ENCODE measurements around the gene GDF11. TPM values are rescaled to one million over a fixed set of nuclear protein-coding genes. Genes with fewer than 3 reads are reported as not detected.
A peak's percentile ranks its signal among the peaks of the same experiment; 100 is the strongest.

GDF11 gene
- total RNA-seq, 2 experiments from 2014 or later = 4.4 to 6.6 TPM

- H3K4me1 Mint-ChIP-seq (ENCODE audit: low read depth) = no peaks in the 10 kb centered on the region
- no peak for TF ChIP-seq CTCF (IDR thresholded peaks at IDR 0.05)
- ATAC-seq (ENCODE audit: poor library complexity) (no peak), DNase-seq (no peak)
- POLR2A ChIA-PET = interaction anchor here (1.4 kb wide), 1 partner anchor 178 kb away, joined by 4 read pairs; the partner anchor contains the start of gene RAB5B
- CTCF ChIA-PET = interaction anchor here (1.1 to 3.2 kb wide), 4 partner anchors 15 to 140 kb away, joined by 3 to 12 read pairs (median 4); no protein-coding TSS in a partner anchor
- no peaks in the 10 kb centered on the region for H3K9me3 Mint-ChIP-seq
- no peak overlapping the region for H3K27ac Mint-ChIP-seq
- H3K4me3 Mint-ChIP-seq = no peak overlapping the region
- Histone ChIP-seq H3K4me1 (ENCODE audit: insufficient read depth, low read length) (no peaks in the 10 kb centered on the region), H3K36me3 (ENCODE audit: insufficient read depth, low read length) (peaks cover 79% of the 10 kb centered on the region), H3K27me3 (ENCODE audit: control insufficient read depth in 1 of 2, insufficient read depth in 2 of 2, low read length in 2 of 2) (no peaks in the 10 kb centered on the region), H3K27ac (ENCODE audit: low read depth in 1 of 2, low read length in 2 of 2) (no peak overlapping the region), H3K9me3 (ENCODE audit: control insufficient read depth in 1 of 2, insufficient read depth in 1 of 2, low read length in 2 of 2) (no peaks in the 10 kb centered on the region), H3K4me3 (ENCODE audit: low read length) (no peak overlapping the region)
- intact Hi-C loops (cut with DNase I, micrococcal nuclease) = loop anchor here in 1 of 2 experiments (2.0 kb wide), 1 partner anchor 53 kb away; the partner anchor contains the start of gene GDF11
- no peaks in the 10 kb centered on the region for H3K27me3 Mint-ChIP-seq
- peaks cover 88% of the 10 kb centered on the region for H3K36me3 Mint-ChIP-seq (ENCODE audit: low read depth)
Measured at GRCh38 chr12:55795950-55796349, 53.0 kb downstream of the GDF11 start.

- no peaks in the 10 kb centered on the region for H3K27me3 Mint-ChIP-seq
- no peak for ATAC-seq (ENCODE audit: poor library complexity)
Measured at GRCh38 chr12:55797068-55797467, 54.1 kb downstream of the GDF11 start.

GRCh38 chr12:55797550-55797949 lies 54.6 kb downstream of the GDF11 start:
- no peaks in the 10 kb centered on the region for H3K27me3 ChIP-seq (ENCODE audit: control insufficient read depth in 1 of 2, insufficient read depth in 2 of 2, low read length in 2 of 2)
- ChIA-PET POLR2A (interaction anchor here (0.7 to 1.3 kb wide), 3 partner anchors 16 to 160 kb away, joined by 3 read pairs; no protein-coding TSS in a partner anchor), CTCF (interaction anchor here (1.2 to 3.2 kb wide), 3 partner anchors 60 to 232 kb away, joined by 3 to 12 read pairs (median 3); no protein-coding TSS in a partner anchor)
- H3K36me3 ChIP-seq (ENCODE audit: insufficient read depth, low read length) = peaks cover 89% of the 10 kb centered on the region
- Mint-ChIP-seq H3K4me3 (no peak overlapping the region), H3K27ac (no peak overlapping the region), H3K9me3 (no peaks in the 10 kb centered on the region), H3K36me3 (ENCODE audit: low read depth) (peaks cover 92% of the 10 kb centered on the region), H3K27me3 (no peaks in the 10 kb centered on the region), H3K4me1 (ENCODE audit: low read depth) (no peaks in the 10 kb centered on the region)
- H3K9me3 ChIP-seq (ENCODE audit: control insufficient read depth in 1 of 2, insufficient read depth in 1 of 2, low read length in 2 of 2) = no peaks in the 10 kb centered on the region
- TF ChIP-seq CTCF (IDR thresholded peaks at IDR 0.05) = no peak
- intact Hi-C loops (cut with DNase I, micrococcal nuclease) = loop anchor here (1.0 to 2.0 kb wide), 2 partner anchors 55 to 59 kb away; partner anchors contain the start of gene GDF11 (in 1 of the 2)
- DNase-seq (no peak), ATAC-seq (ENCODE audit: poor library complexity) (no peak)
- H3K27ac ChIP-seq (ENCODE audit: low read depth in 1 of 2, low read length in 2 of 2) = no peak overlapping the region
- no peak overlapping the region for H3K4me3 ChIP-seq (ENCODE audit: low read length)
- no peaks in the 10 kb centered on the region for H3K4me1 ChIP-seq (ENCODE audit: insufficient read depth, low read length)

More at GRCh38 chr12:55797068-55797467, 54.1 kb downstream of the GDF11 start:
- Histone ChIP-seq H3K9me3 (ENCODE audit: control insufficient read depth in 1 of 2, insufficient read depth in 1 of 2, low read length in 2 of 2) (no peaks in the 10 kb centered on the region), H3K36me3 (ENCODE audit: insufficient read depth, low read length) (peaks cover 90% of the 10 kb centered on the region), H3K4me3 (ENCODE audit: low read length) (no peak overlapping the region), H3K27ac (ENCODE audit: low read depth in 1 of 2, low read length in 2 of 2) (no peak overlapping the region), H3K4me1 (ENCODE audit: insufficient read depth, low read length) (no peaks in the 10 kb centered on the region), H3K27me3 (ENCODE audit: control insufficient read depth in 1 of 2, insufficient read depth in 2 of 2, low read length in 2 of 2) (no peaks in the 10 kb centered on the region)
- H3K36me3 Mint-ChIP-seq (ENCODE audit: low read depth) = peaks cover 90% of the 10 kb centered on the region
- CTCF ChIA-PET = interaction anchor here (1.2 to 3.2 kb wide), 3 partner anchors 59 to 232 kb away, joined by 3 to 12 read pairs (median 3); no protein-coding TSS in a partner anchor
- peak in 4 of 14 experiments; percentile 22 to 52 (median 38) for DNase-seq
- H3K9me3 Mint-ChIP-seq = no peaks in the 10 kb centered on the region
- no peak overlapping the region for H3K4me3 Mint-ChIP-seq
- no peak overlapping the region for H3K27ac Mint-ChIP-seq
- POLR2A ChIA-PET = interaction anchor here (1.1 to 1.3 kb wide), 2 partner anchors 58 to 72 kb away, joined by 3 to 4 read pairs; no protein-coding TSS in a partner anchor
- H3K4me1 Mint-ChIP-seq (ENCODE audit: low read depth) = no peaks in the 10 kb centered on the region
- TF ChIP-seq CTCF (IDR thresholded peaks at IDR 0.05) = peak; percentile 48
- intact Hi-C loops (cut with DNase I, micrococcal nuclease) = loop anchor here (1.0 to 2.0 kb wide), 2 partner anchors 54 to 59 kb away; partner anchors contain the start of gene GDF11 (in 1 of the 2)

Other genes with a start within 250 kb of the GDF11 start
- gene OR6C4, start 193.5 kb upstream of the GDF11 start, total RNA-seq = not detected
- under 1 TPM in 1 of 2 experiments, not detected in 1; 0.22 TPM for gene OR2AP1, start 170.7 kb upstream of the GDF11 start, total RNA-seq
- gene OR10P1, start 106.2 kb upstream of the GDF11 start, total RNA-seq = not detected
- 1 to 10 TPM; 1.2 to 1.6 TPM for gene ITGA7, start 35.2 kb upstream of the GDF11 start, total RNA-seq
- 10 to 100 TPM; 34.8 to 36.9 TPM for gene BLOC1S1, start 27.1 kb upstream of the GDF11 start, total RNA-seq
- gene RDH5, start 22.7 kb upstream of the GDF11 start, total RNA-seq = 1 to 10 TPM; 8.8 TPM
- 10 to 100 TPM; 34.0 to 36.4 TPM for gene CD63, start 14.1 kb upstream of the GDF11 start, total RNA-seq
- gene SARNP, start 74.6 kb downstream of the GDF11 start, total RNA-seq = 10 to 100 TPM; 38.2 to 38.6 TPM
- gene ORMDL2, start 74.9 kb downstream of the GDF11 start, total RNA-seq = 10 to 100 TPM; 13.0 to 14.9 TPM
- gene DNAJC14, start 86.5 kb downstream of the GDF11 start, total RNA-seq = 10 to 100 TPM; 17.8 to 21.0 TPM
- gene MMP19, start 99.8 kb downstream of the GDF11 start, total RNA-seq = not detected
- gene PYM1, start 184.8 kb downstream of the GDF11 start, total RNA-seq = 10 to 100 TPM; 13.7 to 16.7 TPM
- gene DGKA, start 188.0 kb downstream of the GDF11 start, total RNA-seq = 100 to 1,000 TPM; 799 to 818 TPM
- gene PMEL, start 222.9 kb downstream of the GDF11 start, total RNA-seq = not detected
- 10 to 100 TPM; 15.8 to 16.0 TPM for gene CDK2, start 223.7 kb downstream of the GDF11 start, total RNA-seq
- gene RAB5B, start 231.0 kb downstream of the GDF11 start, total RNA-seq = 10 to 100 TPM; 21.6 to 27.4 TPM

All from CD4-positive, alpha-beta T cell (primary cell).